ENCODE data around the gene TMEM248. TPM values are rescaled to one million over a fixed set of nuclear protein-coding genes. Genes with fewer than 3 reads are reported as not detected.

The TMEM248 gene
- total RNA-seq, 2 donors from 2014 or later = 61.9 to 111 TPM

DNA sequence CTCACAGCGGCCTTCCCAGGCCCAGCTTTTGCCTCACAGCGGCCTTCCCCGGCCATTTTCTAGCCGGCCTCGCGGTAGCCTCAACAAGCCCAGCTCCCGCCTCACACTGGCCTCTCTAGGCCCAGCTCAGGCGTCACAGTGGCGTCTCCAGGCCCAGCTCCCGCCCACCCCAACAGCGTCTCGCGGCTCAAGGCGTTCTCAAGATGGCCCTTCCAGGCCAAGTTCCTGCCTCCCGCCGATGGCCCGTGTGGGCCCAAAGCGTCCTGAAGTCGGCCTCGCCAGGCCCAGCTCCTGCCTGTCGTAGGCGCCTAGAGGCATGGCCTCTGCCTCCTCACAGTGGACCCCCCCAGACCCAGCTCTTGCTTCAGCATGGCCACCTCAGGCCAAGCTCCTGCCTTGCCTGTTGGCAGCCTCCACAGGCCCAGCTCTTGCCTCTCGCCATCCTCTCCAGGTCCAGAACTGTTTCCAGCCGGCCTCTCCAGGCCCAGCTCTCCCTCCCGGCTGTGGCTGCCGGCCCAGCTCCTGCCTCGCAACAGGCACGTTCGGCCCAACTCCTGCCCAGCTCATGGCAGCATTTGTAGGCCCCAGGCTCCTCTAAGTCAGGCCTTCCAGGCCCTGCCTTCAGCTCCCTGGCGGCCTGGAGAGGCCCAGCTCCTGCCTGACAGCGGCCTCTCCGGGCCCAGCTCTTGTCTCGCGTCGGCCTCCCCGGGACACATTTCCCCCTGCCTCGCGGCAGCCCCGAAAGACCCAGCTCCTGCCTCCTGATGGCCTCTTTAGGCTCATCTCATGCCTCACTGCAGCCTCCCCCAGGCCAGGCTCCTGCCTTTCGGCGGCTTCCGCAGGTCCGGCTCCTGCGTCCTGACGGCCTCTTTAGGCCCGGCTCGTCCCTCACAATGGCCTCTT, 18.8 kb upstream of the TMEM248 start:
- H3K9me3 ChIP-seq = no peaks in the 10 kb centered on the region
- H3K27me3 ChIP-seq = no peaks in the 10 kb centered on the region
- no peaks in the 10 kb centered on the region for H3K36me3 ChIP-seq
- TF ChIP-seq, protein P1, sequence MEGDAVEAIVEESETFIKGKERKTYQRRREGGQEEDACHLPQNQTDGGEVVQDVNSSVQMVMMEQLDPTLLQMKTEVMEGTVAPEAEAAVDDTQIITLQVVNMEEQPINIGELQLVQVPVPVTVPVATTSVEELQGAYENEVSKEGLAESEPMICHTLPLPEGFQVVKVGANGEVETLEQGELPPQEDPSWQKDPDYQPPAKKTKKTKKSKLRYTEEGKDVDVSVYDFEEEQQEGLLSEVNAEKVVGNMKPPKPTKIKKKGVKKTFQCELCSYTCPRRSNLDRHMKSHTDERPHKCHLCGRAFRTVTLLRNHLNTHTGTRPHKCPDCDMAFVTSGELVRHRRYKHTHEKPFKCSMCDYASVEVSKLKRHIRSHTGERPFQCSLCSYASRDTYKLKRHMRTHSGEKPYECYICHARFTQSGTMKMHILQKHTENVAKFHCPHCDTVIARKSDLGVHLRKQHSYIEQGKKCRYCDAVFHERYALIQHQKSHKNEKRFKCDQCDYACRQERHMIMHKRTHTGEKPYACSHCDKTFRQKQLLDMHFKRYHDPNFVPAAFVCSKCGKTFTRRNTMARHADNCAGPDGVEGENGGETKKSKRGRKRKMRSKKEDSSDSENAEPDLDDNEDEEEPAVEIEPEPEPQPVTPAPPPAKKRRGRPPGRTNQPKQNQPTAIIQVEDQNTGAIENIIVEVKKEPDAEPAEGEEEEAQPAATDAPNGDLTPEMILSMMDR (IDR thresholded peaks at IDR 0.05) = no peak
- no peak overlapping the region for H3K27ac ChIP-seq
- H3K4me3 ChIP-seq = no peak overlapping the region
- DNase-seq (ENCODE audit: low spot score) = no peak
- no peaks in the 10 kb centered on the region for H3K4me1 ChIP-seq

DNA sequence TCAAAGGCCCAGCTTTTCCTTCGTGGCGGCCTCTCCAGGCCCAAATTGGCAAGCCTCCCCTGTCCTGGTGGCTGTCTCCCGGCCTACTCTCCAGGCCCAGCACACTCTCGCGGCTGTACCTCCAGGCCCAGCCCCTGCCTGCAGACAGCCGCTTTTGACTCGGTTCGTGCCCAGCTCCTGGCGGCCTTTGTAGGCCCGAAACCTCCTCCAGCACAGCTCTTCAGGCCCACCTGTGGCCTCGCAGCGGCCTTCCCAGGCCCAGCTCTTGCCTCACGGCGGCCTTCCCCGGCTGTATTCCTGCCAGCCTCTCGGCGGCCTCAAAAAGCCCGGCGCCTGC, 18.2 kb upstream of the TMEM248 start:
- no peak overlapping the region for H3K4me3 ChIP-seq
- no peaks in the 10 kb centered on the region for H3K9me3 ChIP-seq
- DNase-seq (ENCODE audit: low spot score) = no peak
- no peaks in the 10 kb centered on the region for H3K36me3 ChIP-seq
- TF ChIP-seq, protein P1 (IDR thresholded peaks at IDR 0.05) = no peak
- H3K27me3 ChIP-seq = no peaks in the 10 kb centered on the region
- no peaks in the 10 kb centered on the region for H3K4me1 ChIP-seq
- no peak overlapping the region for H3K27ac ChIP-seq

DNA sequence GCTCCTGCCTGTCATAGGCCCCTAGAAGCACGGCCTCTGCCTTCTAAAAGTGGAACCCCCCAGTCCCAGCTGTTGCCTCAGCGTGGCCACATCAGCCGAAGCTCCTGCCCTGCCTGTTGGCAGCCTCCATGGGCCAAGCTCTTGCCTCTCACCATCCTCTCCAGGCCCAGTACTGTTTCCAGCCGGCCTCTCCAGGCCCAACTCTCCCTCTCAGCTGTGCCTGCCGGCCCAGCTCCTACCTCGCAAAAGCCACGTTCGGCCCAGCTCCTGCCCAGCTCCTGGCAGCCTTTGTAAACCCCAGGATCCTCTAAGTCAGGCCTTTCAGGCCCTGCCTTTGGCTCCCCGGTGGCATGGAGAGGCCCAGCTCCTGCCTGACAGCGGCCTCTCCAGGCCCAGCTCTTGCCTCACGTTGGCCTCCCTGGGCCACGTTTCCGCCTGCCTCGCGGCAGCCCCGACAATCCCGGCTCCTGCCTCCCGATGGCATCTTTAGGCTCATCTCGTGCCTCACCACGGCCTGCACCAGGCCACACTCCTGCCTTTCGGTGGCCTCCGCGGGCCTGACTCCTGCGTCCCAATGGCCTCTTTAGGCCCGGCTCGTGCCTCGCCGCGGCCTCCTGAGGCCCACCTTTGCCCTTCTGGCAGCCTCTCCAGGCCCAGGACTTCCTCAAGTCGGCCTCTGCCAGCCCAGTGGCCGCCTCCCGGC, 17.5 kb upstream of the TMEM248 start:
- H3K36me3 ChIP-seq = no peaks in the 10 kb centered on the region
- TF ChIP-seq, protein P1 (IDR thresholded peaks at IDR 0.05) = no peak

DNA sequence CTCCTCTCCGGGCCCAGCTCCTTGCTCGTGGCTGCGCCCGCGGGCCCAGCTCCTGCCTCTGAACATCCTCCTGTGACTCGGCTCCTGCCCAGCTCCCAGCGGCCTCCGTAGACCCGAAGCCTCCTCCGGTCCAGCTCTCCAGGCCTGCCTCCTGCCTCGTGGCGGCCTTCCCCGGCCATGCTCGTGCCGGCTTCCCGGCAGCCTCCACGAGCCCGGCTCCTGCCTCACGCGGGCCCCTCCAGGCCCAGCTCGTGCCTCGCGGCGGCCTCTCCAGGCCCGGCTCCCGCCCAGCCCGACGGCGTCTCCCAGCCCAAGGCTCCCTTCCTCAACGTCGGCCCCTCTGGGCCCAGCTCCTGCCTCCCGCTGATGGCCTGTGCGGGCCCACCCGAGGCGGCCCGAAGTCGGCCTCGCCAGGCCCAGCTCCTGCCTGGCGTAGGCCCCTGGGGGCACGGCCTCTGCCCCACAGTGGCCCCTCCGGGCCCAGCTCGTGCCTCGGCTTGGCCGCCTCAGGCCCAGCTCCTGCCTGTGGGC, 16.9 kb upstream of the TMEM248 start:
- no peaks in the 10 kb centered on the region for H3K9me3 ChIP-seq
- no peaks in the 10 kb centered on the region for H3K27me3 ChIP-seq
- H3K4me1 ChIP-seq = no peaks in the 10 kb centered on the region
- H3K4me3 ChIP-seq = no peak overlapping the region
- H3K27ac ChIP-seq = no peak overlapping the region
- TF ChIP-seq, protein P1 (IDR thresholded peaks at IDR 0.05) = no peak
- DNase-seq (ENCODE audit: low spot score) = no peak
- H3K36me3 ChIP-seq = no peaks in the 10 kb centered on the region

More for the DNA sequence above, 17.5 kb upstream of the TMEM248 start:
- no peak overlapping the region for H3K4me3 ChIP-seq
- no peaks in the 10 kb centered on the region for H3K4me1 ChIP-seq
- H3K27me3 ChIP-seq = no peaks in the 10 kb centered on the region
- DNase-seq (ENCODE audit: low spot score) = no peak
- no peak overlapping the region for H3K27ac ChIP-seq
- no peaks in the 10 kb centered on the region for H3K9me3 ChIP-seq

DNA sequence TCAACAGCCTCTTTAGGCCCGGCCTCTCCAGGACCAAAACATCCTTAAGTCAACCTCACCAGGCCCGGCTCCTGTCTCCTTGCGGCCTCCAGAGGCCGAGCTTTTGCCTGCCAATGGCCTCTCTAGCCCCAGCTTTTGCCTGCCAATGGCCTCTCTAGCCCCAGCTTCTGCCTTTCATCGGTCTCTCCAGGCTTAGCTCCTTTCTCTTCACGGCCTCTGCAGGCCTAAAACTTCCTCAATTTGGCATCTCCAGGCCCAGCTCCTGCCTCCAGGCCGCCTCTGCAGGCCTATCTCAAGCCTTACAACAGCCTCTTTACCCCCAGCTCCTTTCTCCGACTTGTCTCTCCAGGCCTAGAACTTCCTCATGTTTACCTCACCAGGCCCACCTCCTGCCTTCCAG, 15.7 kb upstream of the TMEM248 start:
- H3K27me3 ChIP-seq = no peaks in the 10 kb centered on the region
- H3K4me3 ChIP-seq = no peak overlapping the region
- no peaks in the 10 kb centered on the region for H3K4me1 ChIP-seq
- no peaks in the 10 kb centered on the region for H3K9me3 ChIP-seq
- H3K27ac ChIP-seq = no peak overlapping the region
- H3K36me3 ChIP-seq = no peaks in the 10 kb centered on the region
- TF ChIP-seq, protein P1 (IDR thresholded peaks at IDR 0.05) = no peak
- no peak for DNase-seq (ENCODE audit: low spot score)

Data from right atrium auricular region (tissue), 2 donors.